GM12878 (cell line): ENCODE data around the gene CYS1. TPM values are rescaled to one million over a fixed set of nuclear protein-coding genes. Genes with fewer than 3 reads are reported as not detected.

Source experiments
- ATAC-seq: fragments of 200-7000 bp; cut with Tn5 transposase; 3 replicates; pipeline ENCODE4 v1.9.1; 2020; ENCODE audit warnings: mild to moderate bottlenecking, moderate library complexity
- BruUV-seq: library from RNA; stranded (reverse); fragments of 400-500 nt; replicated peaks from 2 replicates; lab custom pipeline; 2021; lab: Mats Ljungman, UMichigan
- CTCF ChIA-PET: fragments of 300-600 bp; sonication (Branson Sonifier 250); formaldehyde crosslinking; extraction: SDS; loops from one replicate; lab custom pipeline; 2021; ENCODE audit warnings: inconsistent platforms; lab: Yijun Ruan, JAX
- POLR2A ChIA-PET: fragments of 350-600 bp; formaldehyde crosslinking; extraction: SDS; loops from one replicate; lab custom pipeline; 2021; ENCODE audit warnings: inconsistent platforms; lab: Charles Lee
- RAD21 ChIA-PET: fragments of 300-600 bp; sonication (Branson Sonifier 250); formaldehyde crosslinking; loops from one replicate; lab custom pipeline; 2023; ENCODE audit warnings: antibody characterized with exemption; ENCODE audit not compliant: unreplicated experiment; lab: Charles Lee
- SMC1A ChIA-PET: fragments of 300-600 bp; sonication (Branson Sonifier 250); formaldehyde crosslinking; loops from one replicate; lab custom pipeline; 2023; ENCODE audit not compliant: unreplicated experiment, uncharacterized antibody; lab: Charles Lee
- DNase-seq: peaks from one replicate; pipeline ENCODE4 v3.0.0-alpha.2; 2011; ENCODE audit warnings: low read depth, low spot score
- FAIRE-seq: peaks from 3 replicates; lab custom pipeline; 2011; peaks lifted over from hg19 to GRCh38; lab: Jason Lieb, UNC
- H2AFZ ChIP-seq: 2 replicates; pipeline ENCODE4 v1.6.0; 2011; ENCODE audit warnings: low read depth, low read length, control low read depth; ENCODE audit not compliant: control insufficient read depth
- H3K27ac ChIP-seq: 2 replicates; pipeline ENCODE4 v1.5.1; 2011; ENCODE audit warnings: control low read depth; ENCODE audit not compliant: control insufficient read depth, insufficient read depth
- H3K27me3 ChIP-seq, 2 experiments: replicated peaks in 1 of 2; 2 replicates each; pipeline versions ENCODE4 v1.6.0 to v1.6.1; 2011; ENCODE audit warnings: low read length in 1 of 2; ENCODE audit not compliant: control insufficient read depth in 2 of 2, insufficient read depth in 2 of 2
- H3K36me3 ChIP-seq, 2 experiments: 2 replicates each; pipeline ENCODE4 v1.5.1; 2011; ENCODE audit warnings: low read length in 1 of 2; ENCODE audit not compliant: control insufficient read depth in 2 of 2, insufficient read depth in 2 of 2
- H3K4me1 ChIP-seq: 2 replicates; pipeline ENCODE4 v1.6.1; 2011; ENCODE audit warnings: mild to moderate bottlenecking, low read length, moderate library complexity, mixed read lengths; ENCODE audit not compliant: control insufficient read depth, insufficient read depth
- H3K4me2 ChIP-seq: 2 replicates; pipeline ENCODE4 v1.6.0; 2011; ENCODE audit warnings: control low read depth; ENCODE audit not compliant: control insufficient read depth, insufficient read depth
- H3K4me3 ChIP-seq: fragments of 200-600 bp; sonication (generic); 2 replicates; pipeline ENCODE4 v1.5.1; 2016
- H3K79me2 ChIP-seq: 2 replicates; pipeline ENCODE4 v1.6.0; 2011; ENCODE audit warnings: low read length; ENCODE audit not compliant: control insufficient read depth, insufficient read depth
- H3K9ac ChIP-seq: 2 replicates; pipeline ENCODE4 v1.8.0; 2011; ENCODE audit warnings: low read length, control low read depth, mixed read lengths; ENCODE audit not compliant: control insufficient read depth, insufficient read depth
- H3K9me3 ChIP-seq: replicated peaks from 3 replicates; pipeline ENCODE4 v1.5.1; 2011; ENCODE audit warnings: mild to moderate bottlenecking, low read length; ENCODE audit not compliant: control insufficient read depth, insufficient read depth
- H4K20me1 ChIP-seq: 2 replicates; pipeline ENCODE4 v1.6.0; 2011; ENCODE audit not compliant: control insufficient read depth, insufficient read depth
- CHD1 ChIP-seq: IDR thresholded peaks from 2 replicates; pipeline ENCODE4 v1.6.1; 2012; ENCODE audit warnings: low read depth, low read length, improper control_type of control experiment
- CTCF ChIP-seq, 3 experiments: IDR thresholded peaks in 2 of 3; conservative IDR thresholded peaks in 1 of 3; 2 replicates each; pipeline ENCODE4 v1.5.1; 2011; ENCODE audit warnings: low read depth in 3 of 3, low read length in 3 of 3, mild to moderate bottlenecking in 3 of 3, control low read depth in 2 of 3, moderate library complexity in 2 of 3, inconsistent platforms in 1 of 3, mixed read lengths in 1 of 3; ENCODE audit not compliant: control insufficient read depth in 2 of 3, insufficient read depth in 1 of 3; ENCODE audit errors: extremely low read depth in 1 of 3
- RAD21 ChIP-seq: IDR thresholded peaks from 2 replicates; pipeline ENCODE4 v1.6.1; 2011; ENCODE audit warnings: mild to moderate bottlenecking, low read depth, low read length, moderate library complexity; ENCODE audit not compliant: insufficient read depth
- WRNIP1 ChIP-seq: IDR thresholded peaks from 2 replicates; pipeline ENCODE4 v1.6.1; 2011; ENCODE audit warnings: low read depth, low read length, improper control_type of control experiment, borderline replicate concordance
- YBX1 ChIP-seq: fragments of 450-650 bp; IDR thresholded peaks from 2 replicates; pipeline ENCODE4 v1.6.1; 2016; ENCODE audit warnings: antibody characterized with exemption
- ZBTB4 ChIP-seq: fragments of 450-650 bp; formaldehyde crosslinking; IDR thresholded peaks from 2 replicates; pipeline ENCODE4 v1.4.0; 2022; ENCODE audit warnings: mild to moderate bottlenecking, moderate library complexity
- WGBS: methylation state at CpG from one replicate; pipeline ENCODE4 v1.1.6; 2016; ENCODE audit warnings: low lambda C conversion rate; ENCODE audit not compliant: insufficient replicate concordance, insufficient coverage; ENCODE audit errors: missing lambda C conversion rate; 5-methylcytosine and 5-hydroxymethylcytosine counted together
- in situ Hi-C: fragments of 300-500 bp; cut with MboI; formaldehyde crosslinking; loops from 9 replicates; pipeline ENCODE4 v1.14.3; 2018; ENCODE audit warnings: mixed read lengths
- intact Hi-C: fragments of 100-400 bp; cut with micrococcal nuclease; formaldehyde crosslinking; loops from one replicate; pipeline ENCODE4 v1.14.2; 2022; ENCODE audit not compliant: unreplicated experiment
- polyA plus RNA-seq, 11 experiments: library from polyadenylated mRNA; depleted of rRNA in 4 of 11; unstranded in 6 of 11; stranded (reverse) in 5 of 11; fragments of >200 nt; fragmentation: Nextera tagmentation in 4 of 11; fragmentation: Illumina TruSeq in 1 of 11; extraction: Ambion mirVana in 4 of 11; extraction: Trizol in 1 of 11; gene quantifications; 1 replicate in 1 of 11; 2 replicates in 10 of 11; pipeline versions ENCODE4 v1.2.1 to v1.2.3, GENCODE V29; 2011 to 2016; ENCODE audit warnings: inconsistent platforms in 2 of 11, missing spikeins in 2 of 11, low read depth in 1 of 11
- total RNA-seq, 4 experiments: library from RNA; depleted of rRNA in 3 of 4; stranded (reverse); fragments of >200 nt in 3 of 4; fragmentation: Illumina TruSeq in 1 of 4; extraction: Trizol in 1 of 4; gene quantifications; 2 replicates each; pipeline versions ENCODE4 v1.2.1 to v1.2.3, GENCODE V29; 2013 to 2021
- TF ChIP-seq, protein P1 (sequence below): IDR thresholded peaks from 2 replicates; pipeline ENCODE4 v1.6.1; 2011; ENCODE audit warnings: borderline replicate concordance, low read depth, mild to moderate bottlenecking, moderate library complexity, mixed read lengths, low read length; ENCODE audit not compliant: insufficient read depth; ENCODE audit errors: extremely low read length

CYS1 gene
- total and polyA plus RNA-seq, 10 of the 15 experiments (the other 5 are each of a cell fraction or from before 2014, with no cell fraction given) = 0.35 to 6.4 (median 2.5) TPM

- TF ChIP-seq CHD1 (no peak), RAD21 (peak; percentile 92), ZBTB4 (no peak)
- TF ChIP-seq, protein P1, sequence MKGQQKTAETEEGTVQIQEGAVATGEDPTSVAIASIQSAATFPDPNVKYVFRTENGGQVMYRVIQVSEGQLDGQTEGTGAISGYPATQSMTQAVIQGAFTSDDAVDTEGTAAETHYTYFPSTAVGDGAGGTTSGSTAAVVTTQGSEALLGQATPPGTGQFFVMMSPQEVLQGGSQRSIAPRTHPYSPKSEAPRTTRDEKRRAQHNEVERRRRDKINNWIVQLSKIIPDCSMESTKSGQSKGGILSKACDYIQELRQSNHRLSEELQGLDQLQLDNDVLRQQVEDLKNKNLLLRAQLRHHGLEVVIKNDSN = no peak
These were observed 7.3 kb downstream of the CYS1 start (continued) for GRCh38 chr2:10072656-10073480.

- Histone ChIP-seq H4K20me1 (no peaks in the 10 kb centered on the region), H3K4me3 (no peak overlapping the region), H3K79me2 (no peaks in the 10 kb centered on the region; the same call in 1 of the 2 replicates), H3K27ac (no peak overlapping the region), H3K27me3 (no peaks in the 10 kb centered on the region), H3K9ac (no peak overlapping the region), H3K36me3 (no peaks in the 10 kb centered on the region), H3K9me3 (peaks cover 2% of the 10 kb centered on the region; the same call in 2 of the 3 replicates), H2AFZ (no peak overlapping the region), H3K4me1 (peaks cover 14% of the 10 kb centered on the region), H3K4me2 (no peak overlapping the region)
- intact Hi-C loops (no loop called here), in situ Hi-C loops (loop anchor here (5.0 kb wide), 1 partner anchor 596 kb away; no protein-coding TSS in a partner anchor)
- TF ChIP-seq CTCF (IDR thresholded peaks at IDR 0.05 in 2 of 3, conservative IDR thresholded peaks at IDR 0.05 in 1 of 3; ENCODE audit: control insufficient read depth in 2 of 3, extremely low read depth in 1 of 3, insufficient read depth in 1 of 3, low read depth in 3 of 3, low read length in 3 of 3) (no peak), YBX1 (no peak), WRNIP1 (no peak)
- DNase-seq = no peak
- no peak for ATAC-seq
- ChIA-PET RAD21 (interaction anchor here (1.1 to 13.2 kb wide), 13 partner anchors 12 to 374 kb away, joined by 3 to 216 read pairs (median 15); partner anchors contain the start of gene RRM2), SMC1A (interaction anchor here (0.8 to 13.9 kb wide), 11 partner anchors 10 to 364 kb away, joined by 3 to 236 read pairs (median 11); no protein-coding TSS in a partner anchor), CTCF (interaction anchor here (0.6 to 22.8 kb wide), 20 partner anchors 9 to 1236 kb away, joined by 3 to 983 read pairs (median 5); partner anchors contain the start of gene RRM2), POLR2A (interaction anchor here (1.1 to 1.3 kb wide), 3 partner anchors 19 to 57 kb away, joined by 3 to 5 read pairs (median 4); no protein-coding TSS in a partner anchor)
- BruUV-seq = no TSS peak
- no peak for FAIRE-seq
- 40% methylated on average over 7 of the region's 7 CpGs for WGBS
These were observed 8.6 kb downstream of the CYS1 start for GRCh38 chr2:10071595-10071994.
